ENCODE data around the gene ORMDL2. TPM values are rescaled to one million over a fixed set of nuclear protein-coding genes. Genes with fewer than 3 reads are reported as not detected.

The ORMDL2 gene
- total RNA-seq, 4 donors from 2014 or later, result 8.3 to 15.7 (median 11.8) TPM

- no peaks in the 10 kb centered on the region for H3K9me3 ChIP-seq
- TF ChIP-seq POLR2AphosphoS5 (IDR thresholded peaks at IDR 0.05) (peak; percentile 29 to 36), EP300 (IDR thresholded peaks at IDR 0.05) (no peak), CTCF (IDR thresholded peaks at IDR 0.05) (no peak), POLR2A (IDR thresholded peaks at IDR 0.05; ENCODE audit: low read depth) (no peak)
- H3K27ac ChIP-seq (replicated peaks in 1 of 4), result peak overlapping the region; percentile 86 to 88 (median 87)
- no peak overlapping the region for H3K4me3 ChIP-seq
- intact Hi-C loops (cut with DNase I), result no loop called here
- peaks cover 0 to 46% (median 0%) of the 10 kb centered on the region in 4 donors for H3K27me3 ChIP-seq
- H3K36me3 ChIP-seq, result no peaks in the 10 kb centered on the region
- peaks cover 18 to 44% (median 31%) of the 10 kb centered on the region in 4 donors for H3K4me1 ChIP-seq
- no peak for DNase-seq (ENCODE audit: extremely low spot score)
- WGBS, result 43% methylated on average over 3 of the region's 3 CpGs
Measured at GRCh38 chr12:55847033-55847432, 29.2 kb downstream of the ORMDL2 start.

- Histone ChIP-seq H3K9me3 (no peaks in the 10 kb centered on the region), H3K36me3 (no peaks in the 10 kb centered on the region), H3K4me3 (peak overlapping the region in 2 of 4 donors; percentile 9 to 15), H3K27me3 (peaks cover 0 to 39% (median 0%) of the 10 kb centered on the region in 4 donors), H3K27ac (replicated peaks in 1 of 4) (peak overlapping the region; percentile 86 to 88 (median 87)), H3K4me1 (peaks cover 18 to 44% (median 31%) of the 10 kb centered on the region in 4 donors)
- peak; percentile 98 for DNase-seq (ENCODE audit: extremely low spot score)
- intact Hi-C loops (cut with DNase I), result no loop called here
- TF ChIP-seq POLR2A (IDR thresholded peaks at IDR 0.05; ENCODE audit: low read depth) (peak; percentile 12), EP300 (IDR thresholded peaks at IDR 0.05) (peak; percentile 95), POLR2AphosphoS5 (IDR thresholded peaks at IDR 0.05) (peak; percentile 91 to 96), CTCF (IDR thresholded peaks at IDR 0.05) (no peak)
- WGBS, result 32% methylated on average over 4 of the region's 6 CpGs
Measured at GRCh38 chr12:55847603-55848291, 29.9 kb downstream of the ORMDL2 start.

- no peak for DNase-seq (ENCODE audit: extremely low spot score)
- Histone ChIP-seq H3K36me3 (no peaks in the 10 kb centered on the region), H3K4me1 (peaks cover 18 to 44% (median 31%) of the 10 kb centered on the region in 4 donors), H3K27ac (replicated peaks in 1 of 4) (peak overlapping the region; percentile 79 to 87 (median 86)), H3K4me3 (no peak overlapping the region), H3K9me3 (no peaks in the 10 kb centered on the region), H3K27me3 (peaks cover 0 to 35% (median 0%) of the 10 kb centered on the region in 4 donors)
- TF ChIP-seq POLR2AphosphoS5 (IDR thresholded peaks at IDR 0.05) (no peak), POLR2A (IDR thresholded peaks at IDR 0.05; ENCODE audit: low read depth) (no peak), CTCF (IDR thresholded peaks at IDR 0.05) (no peak), EP300 (IDR thresholded peaks at IDR 0.05) (no peak)
- intact Hi-C loops (cut with DNase I), result no loop called here
- whole genome bisulfite sequencing, result 76% methylated on average over 7 of the region's 7 CpGs
Measured at GRCh38 chr12:55849616-55850343, 31.9 kb downstream of the ORMDL2 start.

GRCh38 chr12:55850401-55850800 lies 32.6 kb downstream of the ORMDL2 start:
- no peak for DNase-seq (ENCODE audit: extremely low spot score)
- intact Hi-C loops (cut with DNase I), result no loop called here
- WGBS, result 57% methylated on average over 1 of the region's 1 CpG
- H3K9me3 ChIP-seq, result no peaks in the 10 kb centered on the region
- peaks cover 18 to 40% (median 31%) of the 10 kb centered on the region in 4 donors for H3K4me1 ChIP-seq
- peak overlapping the region in 3 of 4 donors; percentile 79 to 87 (median 87) for H3K27ac ChIP-seq (replicated peaks in 1 of 4)
- H3K27me3 ChIP-seq, result peaks cover 0 to 34% (median 0%) of the 10 kb centered on the region in 4 donors
- TF ChIP-seq EP300 (IDR thresholded peaks at IDR 0.05) (no peak), POLR2AphosphoS5 (IDR thresholded peaks at IDR 0.05) (no peak), POLR2A (IDR thresholded peaks at IDR 0.05; ENCODE audit: low read depth) (no peak), CTCF (IDR thresholded peaks at IDR 0.05) (no peak)
- no peaks in the 10 kb centered on the region for H3K36me3 ChIP-seq
- H3K4me3 ChIP-seq, result no peak overlapping the region

Measured in esophagus muscularis mucosa (tissue), 4 donors.